Measurements from ENCODE around the gene WNT10A.
"Not testable (repeated sequence)": the region's sequence is repeated elsewhere in the genome, so short reads cannot be mapped to it uniquely, and the experiment has no call there.

The WNT10A gene

DNA sequence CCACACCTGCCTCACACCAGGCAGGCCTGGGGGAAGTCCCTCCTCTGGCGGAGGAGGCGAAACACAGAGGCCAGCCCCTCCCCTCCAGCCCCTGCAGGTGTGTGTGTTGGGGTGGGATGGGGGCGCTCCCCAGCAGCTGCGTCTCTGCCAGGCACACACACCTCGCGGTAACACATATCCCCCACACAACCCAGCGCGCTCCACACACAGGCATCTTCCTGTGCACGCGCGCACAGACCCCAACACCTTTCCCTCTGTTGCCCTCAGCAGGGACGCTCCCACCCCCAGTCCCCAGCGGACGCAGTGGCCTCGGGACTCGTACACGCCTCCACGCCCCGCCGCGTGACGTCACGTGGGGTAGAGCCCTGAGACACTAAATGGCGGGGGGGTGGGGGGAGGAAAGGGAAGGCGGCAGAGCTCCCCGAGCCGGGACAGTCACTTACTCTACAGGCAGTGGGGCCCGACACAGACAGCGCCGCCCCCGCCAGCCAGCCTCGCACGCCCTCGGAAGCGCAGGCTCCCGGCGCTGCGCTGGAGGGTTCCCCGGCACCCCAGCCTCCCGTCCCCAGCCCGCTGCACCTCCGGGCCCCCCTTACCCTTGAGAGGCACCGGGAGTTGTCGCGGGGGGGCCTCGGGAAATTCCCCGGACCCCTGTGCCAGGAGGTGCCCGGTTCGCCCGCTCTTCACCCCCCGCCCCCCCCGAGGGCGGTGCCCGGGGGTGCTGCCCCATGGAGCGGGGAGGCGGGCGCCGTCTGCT, at the start of gene WNT10A:
TSS of gene WNT10A (plus strand) at position 751 of the 757 bp plus-strand sequence. CDS start 144 bp downstream, outside the sequence.
- DNase-seq, result no peak

DNA sequence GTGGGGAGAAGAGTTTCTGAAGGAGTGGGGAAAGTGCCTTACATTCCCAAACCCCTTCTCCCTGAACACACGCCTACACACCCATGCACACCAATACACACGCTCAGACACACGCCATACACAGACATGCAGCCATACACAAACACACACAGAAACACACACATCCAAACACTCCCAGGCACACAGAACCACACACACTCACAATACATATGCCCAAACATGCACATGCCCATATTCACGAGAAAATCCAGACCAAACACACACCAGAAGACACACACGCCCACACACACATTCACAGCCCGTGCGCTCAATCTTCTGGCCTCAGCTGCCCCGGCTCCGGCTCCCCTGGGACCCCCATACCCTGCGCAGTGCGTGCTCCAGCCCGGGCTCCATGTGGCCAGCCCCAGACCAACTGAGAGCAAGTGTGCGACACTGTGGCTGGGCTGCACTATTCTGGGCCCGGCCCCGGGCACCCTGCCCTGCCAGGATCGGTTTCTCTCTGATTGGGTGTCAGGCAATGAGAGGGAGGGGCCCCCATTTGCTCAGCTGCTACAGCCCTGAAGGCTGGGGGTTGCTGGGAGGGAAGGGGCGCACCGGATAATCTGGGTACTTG, 49.2 kb upstream of the WNT10A start, which contains the start of gene PRKAG3:
TSS of gene PRKAG3 (minus strand) at position 426 of the 613 bp plus-strand sequence.
- no peak for DNase-seq

DNA sequence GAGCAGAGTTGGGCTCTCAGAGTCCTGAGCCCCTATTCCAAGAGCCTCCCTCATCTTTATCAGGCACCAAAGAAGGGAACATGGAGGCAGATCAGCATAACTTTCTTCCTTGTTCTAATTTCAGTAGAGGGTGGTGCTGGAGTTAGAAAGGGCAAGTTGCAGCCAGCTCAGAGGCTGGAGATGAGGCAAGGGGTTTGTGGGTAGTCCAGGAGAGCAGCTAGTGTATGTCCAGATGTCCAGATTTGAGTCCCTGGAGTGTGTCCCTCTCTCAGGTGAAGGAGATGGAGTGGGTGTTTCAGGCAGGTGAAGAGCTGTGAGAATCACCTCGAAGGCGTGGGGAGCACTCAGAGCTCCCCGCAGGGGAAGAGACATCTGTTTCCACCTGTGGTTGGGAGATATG, 48.6 kb upstream of the WNT10A start:
- DNase-seq, result no peak

DNA sequence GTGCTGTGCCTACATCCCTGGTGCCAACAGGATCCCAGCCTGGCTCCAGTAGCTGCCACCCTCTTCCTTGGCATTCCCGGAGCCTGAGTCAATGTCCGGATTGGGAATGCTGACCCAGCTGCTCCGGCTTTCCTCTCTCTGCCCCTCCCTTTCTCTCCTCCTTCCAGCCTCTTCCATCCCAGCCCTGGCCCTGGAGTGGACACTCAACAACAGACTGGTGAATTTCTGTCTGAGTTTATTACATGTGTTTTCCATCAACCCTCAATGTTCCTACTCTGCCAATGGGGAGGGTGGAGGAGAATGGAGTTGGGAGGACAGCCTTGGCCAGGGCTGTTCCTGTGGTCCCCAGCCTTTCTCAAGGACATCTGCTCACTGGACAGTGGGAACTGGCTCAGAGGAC, 48.1 kb upstream of the WNT10A start:
- no peak for DNase-seq

DNA sequence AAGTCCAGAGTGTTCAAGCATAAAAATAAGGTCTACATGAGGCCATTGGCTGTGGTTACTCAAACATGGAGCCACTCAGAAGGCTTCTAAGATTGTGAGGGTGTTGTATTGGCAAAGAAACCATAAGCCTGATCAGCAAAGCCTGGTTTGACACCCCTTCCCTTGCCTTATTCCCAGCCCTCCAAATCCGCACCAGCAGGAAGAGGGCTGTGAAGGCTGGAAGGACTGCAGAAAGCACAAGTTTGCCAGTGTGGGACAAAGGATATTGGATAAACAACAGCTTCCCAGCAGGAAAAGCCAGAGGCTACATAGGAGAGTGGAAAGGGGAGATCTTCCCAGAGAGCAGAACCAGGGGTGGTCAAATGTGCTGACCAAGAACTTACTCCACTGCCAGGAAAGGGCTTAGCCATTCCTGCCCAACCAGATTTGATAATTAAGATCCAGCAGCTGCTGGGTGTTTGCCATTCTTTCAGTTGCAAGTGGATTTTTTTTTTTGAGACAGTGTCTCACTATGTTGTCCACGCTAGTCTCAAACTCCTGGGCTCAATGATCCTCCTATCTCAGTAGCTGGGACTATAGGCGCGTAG, 47.5 kb upstream of the WNT10A start:
- no peak for DNase-seq

DNA sequence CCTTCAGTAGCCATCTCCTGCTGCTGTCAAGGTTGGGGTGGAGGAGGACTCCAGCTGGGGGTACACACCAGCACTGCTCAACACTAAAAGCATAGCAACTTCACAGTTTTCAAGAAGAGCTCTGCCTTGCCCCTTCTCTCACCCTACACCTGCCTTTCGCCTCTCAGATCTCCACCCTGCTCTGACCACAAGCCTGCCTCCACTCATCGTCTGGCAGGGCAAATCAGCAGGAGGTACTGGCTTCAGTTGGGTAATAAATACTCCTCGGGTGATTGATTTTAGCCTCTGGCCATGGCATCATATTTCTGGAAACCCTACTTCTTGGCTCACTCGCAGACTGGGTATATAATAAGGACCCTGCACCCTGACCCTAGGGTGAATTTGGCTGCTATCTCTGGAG, 46.0 kb upstream of the WNT10A start:
- no peak for DNase-seq

DNA sequence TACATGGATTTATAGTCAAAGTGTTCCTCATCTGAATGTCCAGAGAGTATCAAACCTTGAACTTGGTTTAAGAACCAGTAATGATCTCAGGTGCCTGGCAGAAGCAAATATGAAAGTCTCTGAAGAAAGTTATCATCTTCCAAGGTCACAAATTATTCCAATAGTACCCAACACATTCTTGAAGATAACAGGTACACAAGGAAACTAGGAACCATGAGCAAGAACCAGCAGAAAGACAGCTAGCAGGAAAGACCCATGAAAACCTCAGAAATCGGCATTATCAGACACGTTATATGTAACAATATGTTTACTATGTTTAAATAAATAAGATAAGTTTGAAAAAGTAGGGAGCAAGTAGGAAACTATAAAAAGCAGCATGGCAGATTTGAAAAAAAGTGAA, 43.2 kb upstream of the WNT10A start:
- no peak for DNase-seq

DNA sequence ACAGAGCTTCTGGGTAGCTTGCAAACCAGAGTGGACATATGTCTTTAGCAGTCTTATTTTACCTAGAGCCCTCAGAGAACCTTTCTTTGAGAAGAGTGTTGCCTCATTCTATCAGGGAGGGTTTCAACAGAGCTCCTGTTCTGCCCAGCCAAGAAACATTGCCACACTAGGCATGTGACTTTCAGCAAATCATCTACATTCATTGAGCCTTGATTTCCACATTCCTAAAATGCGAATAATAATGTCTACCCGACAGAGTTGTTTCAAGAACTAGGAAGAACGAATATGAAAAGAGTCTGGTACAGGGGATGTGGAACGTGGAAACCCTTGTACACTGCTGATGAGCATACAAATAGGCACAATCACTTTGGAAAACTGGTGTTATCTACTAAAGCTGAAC, 41.2 kb upstream of the WNT10A start:
- DNase-seq, result no peak

DNA sequence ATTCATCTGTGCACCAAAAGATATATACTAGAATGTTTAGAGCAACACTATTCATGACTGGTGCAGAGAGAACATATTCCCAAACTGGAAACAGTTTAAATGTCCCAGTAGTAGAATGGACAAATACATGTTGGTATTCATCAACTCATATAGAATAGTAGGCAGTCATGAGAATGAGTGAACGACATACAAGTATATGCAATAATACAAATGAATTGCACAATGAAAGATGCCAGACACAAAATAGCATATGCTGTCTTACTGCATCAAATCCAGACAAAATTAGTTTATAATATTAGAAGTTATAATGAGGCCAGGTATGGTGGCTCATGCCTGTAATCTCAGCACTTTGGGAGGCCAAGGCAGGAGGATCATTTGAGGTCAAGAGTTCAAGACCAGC, 40.8 kb upstream of the WNT10A start:
- no peak for DNase-seq

DNA sequence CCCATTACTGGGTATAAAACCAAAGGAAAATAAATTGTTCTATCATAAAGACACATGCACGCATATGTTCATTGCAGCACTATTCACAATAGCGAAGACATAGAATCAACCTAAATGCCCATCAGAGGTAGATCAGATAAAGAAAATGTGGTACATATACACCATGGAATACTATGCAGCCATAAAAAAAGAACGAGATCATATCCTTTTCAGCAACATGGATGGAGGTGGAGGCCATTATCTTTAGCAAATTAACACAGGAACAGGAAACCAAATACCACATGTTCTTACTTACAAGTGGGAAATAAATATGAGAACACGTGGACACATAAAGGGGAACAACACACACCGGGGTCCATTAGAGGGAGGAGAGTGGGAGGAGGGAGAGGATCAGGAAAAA, 36.3 kb upstream of the WNT10A start:
- not testable (repeated sequence) for DNase-seq

DNA sequence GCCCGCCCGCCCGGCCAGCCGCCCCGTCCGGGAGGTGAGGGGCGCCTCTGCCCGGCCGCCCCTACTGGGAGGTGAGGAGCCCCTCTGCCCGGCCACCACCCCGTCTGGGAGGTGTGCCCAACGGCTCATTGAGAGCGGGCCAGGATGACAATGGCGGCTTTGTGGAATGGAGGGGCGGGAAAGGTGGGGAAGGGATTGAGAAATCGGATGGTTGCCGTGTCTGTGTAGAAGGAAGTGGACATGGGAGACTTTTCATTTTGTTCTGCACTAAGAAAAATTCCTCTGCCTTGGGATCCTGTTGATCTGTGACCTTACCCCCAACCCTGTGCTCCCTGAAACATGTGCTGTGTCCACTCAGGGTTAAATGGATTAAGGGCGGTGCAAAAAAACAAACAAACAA, 33.7 kb upstream of the WNT10A start:
- DNase-seq, result not testable (repeated sequence)

DNA sequence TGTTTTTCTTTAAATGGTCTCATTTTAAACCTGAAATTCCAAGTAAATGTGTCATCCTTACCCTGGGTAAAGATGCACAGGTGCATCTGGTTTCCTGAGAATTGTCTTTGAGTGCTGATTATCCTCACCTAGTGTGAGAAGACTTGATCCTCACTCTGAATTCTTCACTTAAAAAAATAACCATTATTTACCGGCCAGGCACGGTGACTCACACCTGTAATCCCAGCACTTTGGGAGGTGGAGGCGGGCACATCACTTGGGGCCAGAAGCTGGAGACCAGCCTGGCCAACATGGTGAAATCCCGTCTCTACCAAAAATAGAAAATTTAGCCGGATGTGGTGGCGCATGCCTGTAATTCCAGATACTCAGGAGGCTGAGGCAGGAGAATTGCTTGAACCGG, 30.9 kb upstream of the WNT10A start:
- DNase-seq, result no peak

DNA sequence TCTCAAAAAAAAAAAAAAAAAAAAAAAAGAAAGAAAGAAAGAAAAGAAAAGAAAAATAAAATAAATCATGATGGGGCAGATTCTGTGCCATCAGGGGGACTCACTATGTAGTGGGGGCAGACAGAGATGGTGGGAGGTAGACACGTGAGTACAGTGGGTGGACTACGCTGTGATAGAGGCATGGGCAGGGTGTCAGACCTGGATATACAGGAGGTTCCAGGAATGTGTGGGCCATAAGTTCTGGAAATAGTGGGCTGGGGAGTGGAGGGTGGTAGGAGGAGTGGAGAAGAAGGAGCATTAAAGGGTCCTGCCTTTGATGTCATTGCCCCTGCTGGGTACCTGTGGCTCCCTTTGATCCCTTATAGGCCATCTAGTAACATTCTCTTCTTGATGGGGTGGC, 29.9 kb upstream of the WNT10A start:
- DNase-seq, result no peak

DNA sequence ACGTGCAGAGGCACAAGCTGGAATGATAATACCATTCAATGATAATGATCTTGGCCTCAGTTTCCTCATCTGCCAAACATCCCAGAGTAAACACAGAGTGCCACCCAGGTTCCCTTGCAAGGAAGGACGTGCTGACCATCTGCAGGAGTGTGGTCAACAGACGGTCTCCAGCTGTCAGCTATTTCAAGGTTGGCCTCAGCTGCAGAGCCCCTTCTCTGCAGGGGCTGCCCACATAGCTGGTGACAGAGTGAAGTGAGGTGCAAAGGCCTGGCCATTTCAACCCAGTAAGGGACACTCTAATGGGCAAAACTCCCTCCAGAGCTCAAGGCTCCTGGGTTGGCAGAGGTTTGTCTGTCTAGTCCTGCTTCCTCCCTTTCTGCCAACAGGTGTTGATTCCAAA, 29.4 kb upstream of the WNT10A start:
- DNase-seq, result no peak

DNA sequence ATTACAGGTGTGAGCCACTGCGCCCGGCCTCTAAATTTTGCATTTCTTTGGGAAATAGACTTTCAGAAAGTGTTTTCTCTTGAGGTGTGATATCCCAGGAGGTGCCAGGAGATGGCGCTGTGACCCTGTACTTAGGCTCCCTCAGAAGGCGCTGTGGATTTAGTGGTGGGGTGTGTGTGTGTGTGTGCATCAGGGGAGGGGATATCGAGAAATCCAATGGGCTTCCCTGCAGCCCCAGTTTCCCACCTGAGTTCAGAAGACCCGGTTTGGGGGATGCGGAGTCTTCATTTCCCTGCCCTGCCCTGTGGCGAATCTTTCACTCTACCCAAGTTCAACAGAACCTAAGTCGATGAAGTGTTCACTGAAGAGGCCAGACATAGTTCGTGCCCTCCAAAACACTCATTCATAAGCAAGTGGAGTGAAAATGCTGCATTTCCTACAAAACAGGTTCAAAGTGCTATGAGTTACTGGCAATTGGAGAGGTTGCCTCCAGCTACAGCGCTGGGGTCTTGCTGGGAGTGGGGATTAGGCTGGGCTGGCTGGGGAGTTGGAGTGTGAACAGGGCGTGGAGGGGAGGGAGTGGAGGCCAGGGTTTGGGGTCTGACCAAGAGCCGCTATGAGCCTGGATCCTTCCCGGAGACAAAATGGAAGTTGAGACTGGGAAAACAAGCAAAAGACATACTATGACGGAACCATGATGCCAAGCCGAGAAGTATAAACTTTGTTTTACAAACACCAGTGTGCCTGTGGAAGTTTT, 27.6 kb upstream of the WNT10A start:
- no peak for DNase-seq

DNA sequence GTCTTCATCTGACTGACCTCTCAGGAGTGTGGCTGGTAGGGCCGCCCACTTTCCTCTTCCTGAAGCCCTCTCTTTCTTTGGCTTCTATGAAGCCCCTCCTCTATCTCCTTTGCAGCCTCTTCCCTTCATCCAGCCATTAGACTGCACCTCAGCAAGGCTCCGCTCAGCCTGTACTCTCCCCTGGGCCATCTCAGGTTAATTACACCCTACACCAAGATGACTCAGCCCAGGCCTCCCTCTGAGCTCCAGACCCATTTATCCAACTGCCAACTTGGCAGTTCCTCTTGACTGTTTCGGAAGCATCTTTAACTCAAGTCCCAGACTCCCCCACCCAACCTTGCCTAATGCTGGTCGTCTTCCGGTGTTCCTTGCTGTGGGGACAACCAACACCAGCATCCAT, 26.9 kb upstream of the WNT10A start:
- DNase-seq, result no peak

DNA sequence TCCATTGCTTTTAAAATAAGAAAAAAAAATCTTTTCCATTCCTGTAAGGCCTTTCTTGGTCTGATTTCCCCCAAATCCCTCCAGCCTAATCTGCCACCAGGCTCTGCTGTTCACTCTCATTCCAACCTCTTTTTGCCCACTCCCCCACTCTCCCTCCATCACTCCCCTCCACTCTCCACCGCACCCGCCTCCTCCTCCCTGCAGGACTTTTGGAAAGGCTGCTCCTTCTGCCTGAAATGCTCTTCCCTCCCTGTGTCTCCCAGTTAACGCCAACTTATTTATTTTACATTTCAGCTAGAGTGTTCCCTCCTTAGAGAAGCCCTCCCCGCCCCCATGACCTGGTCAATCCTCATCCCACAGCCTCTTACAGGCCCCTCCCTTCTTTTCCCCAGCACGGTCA, 25.8 kb upstream of the WNT10A start:
- no peak for DNase-seq

DNA sequence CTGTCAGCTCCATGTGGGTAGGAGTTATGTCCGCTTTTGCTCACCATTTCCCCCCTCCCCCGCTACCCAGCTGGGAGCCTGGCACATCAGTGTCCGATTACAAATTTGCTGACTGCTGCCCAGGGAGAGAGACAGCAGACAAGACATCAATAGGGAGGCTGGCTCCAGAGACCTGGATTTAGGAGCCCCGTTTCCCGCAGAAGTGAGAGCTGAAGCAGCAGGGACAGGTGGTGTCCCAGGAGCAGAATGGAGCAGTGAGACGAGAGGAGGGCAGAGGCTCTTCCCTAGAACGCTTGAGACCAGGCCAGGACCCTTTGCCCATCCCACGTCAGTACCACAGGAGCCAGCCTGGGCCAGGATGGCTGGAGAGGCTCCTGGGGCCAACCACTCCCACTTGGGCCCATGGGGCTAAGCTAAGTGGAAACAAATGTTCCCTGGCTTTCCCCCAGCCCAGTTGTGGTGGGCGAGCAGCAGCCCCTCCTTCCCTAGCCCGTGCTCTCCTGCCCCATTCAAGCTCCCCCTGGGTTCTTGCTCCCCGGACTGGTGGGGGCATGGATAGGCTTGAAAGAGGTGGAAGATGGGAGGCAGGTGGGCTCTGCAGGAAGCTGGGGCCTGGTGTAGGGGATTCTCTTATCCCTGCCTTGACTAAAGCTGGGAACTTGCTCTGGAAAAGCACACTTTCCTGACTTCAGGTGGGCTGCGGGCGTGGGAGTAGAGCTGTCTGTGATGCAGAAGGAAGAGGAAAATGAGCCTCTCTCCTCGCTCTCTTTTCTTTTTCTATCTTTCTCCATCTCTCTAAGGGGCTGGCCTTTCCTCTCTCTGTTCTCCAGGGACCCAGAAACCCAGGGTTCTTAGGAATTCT, 25.1 kb upstream of the WNT10A start:
- no peak for DNase-seq

DNA sequence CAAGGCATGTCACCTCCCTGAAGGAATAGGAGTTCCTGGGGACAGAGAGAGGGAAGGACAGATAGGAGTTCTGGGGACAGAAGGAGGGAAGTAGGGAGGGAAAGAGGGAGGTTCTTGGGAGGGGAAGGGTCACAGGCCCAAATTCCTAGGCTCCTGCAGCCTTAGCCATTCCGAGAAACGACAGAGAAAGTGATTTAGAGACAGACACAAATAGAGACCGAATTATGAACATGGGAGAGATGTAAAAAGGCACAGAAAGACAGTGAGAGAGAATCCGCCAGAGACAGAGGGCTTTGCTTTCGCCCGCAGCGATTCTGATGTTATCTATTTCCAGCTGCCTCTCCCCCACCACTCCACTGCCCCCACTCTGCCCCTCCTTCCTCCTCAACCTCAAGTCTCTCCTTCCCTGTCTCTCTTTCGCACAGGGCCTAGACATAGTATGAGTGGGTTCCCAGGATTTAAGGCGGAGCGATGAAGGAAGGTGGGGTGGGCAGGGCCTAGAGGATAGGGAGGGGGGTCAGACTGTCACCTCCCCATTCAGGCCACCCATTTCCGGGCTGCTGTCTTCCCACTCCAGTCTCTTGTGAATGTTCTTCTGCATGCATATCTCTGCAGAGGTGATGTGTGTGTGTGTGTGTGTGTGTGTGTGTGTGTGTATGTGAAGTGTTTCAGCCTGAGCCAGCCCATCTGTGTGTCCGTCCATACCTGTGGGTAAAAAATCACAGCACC, 24.3 kb upstream of the WNT10A start:
- no peak for DNase-seq

DNA sequence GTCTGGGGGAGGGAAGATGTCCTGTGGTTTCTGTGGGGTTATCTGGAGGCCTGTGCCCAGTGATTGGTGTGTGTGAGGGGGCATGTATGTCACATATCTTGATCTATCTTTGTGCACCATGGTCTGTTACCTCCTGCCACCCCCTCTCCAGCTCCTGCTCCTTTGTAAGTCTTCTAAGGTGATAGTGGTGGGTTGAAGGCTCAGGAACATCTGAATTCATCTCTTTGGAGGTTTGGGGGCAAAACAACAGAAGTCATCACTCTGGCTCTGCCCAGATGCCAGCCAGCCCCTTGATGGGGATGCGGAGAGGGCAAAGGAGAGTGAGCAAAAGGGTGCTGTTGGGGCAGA, 23.8 kb upstream of the WNT10A start:
- DNase-seq, result no peak

DNA sequence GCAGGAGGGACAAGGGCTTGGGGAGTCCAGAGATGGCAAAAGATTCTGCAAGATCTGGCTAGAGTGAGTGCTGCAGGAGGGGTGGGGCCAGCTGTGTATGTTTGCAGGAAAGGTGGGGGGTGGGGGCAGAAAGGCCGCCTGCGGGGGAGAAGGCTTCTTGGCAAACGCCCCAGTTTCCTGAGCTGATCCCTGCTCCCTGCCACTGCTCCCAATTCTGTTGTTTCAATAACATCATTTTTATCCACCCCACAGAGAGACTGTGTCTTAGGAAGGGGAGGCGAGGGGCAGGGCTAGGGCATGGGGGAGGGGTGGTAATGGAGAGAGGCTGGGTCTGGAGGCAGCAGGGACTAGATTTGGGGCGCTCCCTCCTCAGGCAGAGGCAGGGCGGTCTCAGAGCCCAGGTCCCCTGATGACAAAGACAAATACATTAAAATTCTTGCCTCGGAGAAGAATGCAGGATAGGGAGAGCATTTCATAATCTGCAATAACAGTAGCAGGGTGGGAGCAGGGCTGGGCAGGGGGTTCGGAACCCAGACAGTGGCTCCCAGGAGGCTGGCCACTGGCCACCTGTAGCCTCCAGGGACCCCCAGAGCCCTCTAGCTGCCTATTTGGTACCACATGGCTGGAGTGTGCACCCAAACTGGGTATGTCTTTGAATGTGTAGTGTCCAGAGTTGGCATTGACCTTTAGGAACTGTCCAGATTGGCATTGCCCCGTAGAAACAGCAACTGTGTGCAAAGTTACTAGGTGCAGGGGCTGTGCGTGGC, 23.1 kb upstream of the WNT10A start:
- no peak for DNase-seq

Data from NCI-H187 treated with DMSO at 0.1 percent for 48 hours (cell line).